Measurements from ENCODE around the gene DDX31.

DNA sequence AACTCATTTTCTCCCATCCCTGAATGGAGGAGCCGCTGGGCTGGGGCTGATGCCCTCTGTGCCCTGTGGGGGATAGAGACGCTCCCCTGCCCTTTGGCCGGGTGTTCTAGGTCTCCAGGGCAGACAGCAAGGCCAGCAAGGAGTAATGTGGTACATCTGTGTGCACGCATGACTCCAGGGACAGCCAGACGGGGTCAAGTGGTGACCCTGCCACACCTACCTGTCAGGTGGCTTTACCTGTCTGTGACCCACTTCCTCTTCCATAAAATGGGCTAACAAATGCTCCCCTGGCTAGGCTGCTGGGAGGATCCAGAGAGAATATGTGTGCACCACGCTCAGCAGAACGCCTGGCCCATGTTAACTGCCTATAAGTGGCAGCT lies 122.7 kb downstream of the DDX31 start:
- TF ChIP-seq, protein P1, sequence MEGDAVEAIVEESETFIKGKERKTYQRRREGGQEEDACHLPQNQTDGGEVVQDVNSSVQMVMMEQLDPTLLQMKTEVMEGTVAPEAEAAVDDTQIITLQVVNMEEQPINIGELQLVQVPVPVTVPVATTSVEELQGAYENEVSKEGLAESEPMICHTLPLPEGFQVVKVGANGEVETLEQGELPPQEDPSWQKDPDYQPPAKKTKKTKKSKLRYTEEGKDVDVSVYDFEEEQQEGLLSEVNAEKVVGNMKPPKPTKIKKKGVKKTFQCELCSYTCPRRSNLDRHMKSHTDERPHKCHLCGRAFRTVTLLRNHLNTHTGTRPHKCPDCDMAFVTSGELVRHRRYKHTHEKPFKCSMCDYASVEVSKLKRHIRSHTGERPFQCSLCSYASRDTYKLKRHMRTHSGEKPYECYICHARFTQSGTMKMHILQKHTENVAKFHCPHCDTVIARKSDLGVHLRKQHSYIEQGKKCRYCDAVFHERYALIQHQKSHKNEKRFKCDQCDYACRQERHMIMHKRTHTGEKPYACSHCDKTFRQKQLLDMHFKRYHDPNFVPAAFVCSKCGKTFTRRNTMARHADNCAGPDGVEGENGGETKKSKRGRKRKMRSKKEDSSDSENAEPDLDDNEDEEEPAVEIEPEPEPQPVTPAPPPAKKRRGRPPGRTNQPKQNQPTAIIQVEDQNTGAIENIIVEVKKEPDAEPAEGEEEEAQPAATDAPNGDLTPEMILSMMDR (IDR thresholded peaks at IDR 0.05): no peak
- TF ChIP-seq POLR2A (IDR thresholded peaks at IDR 0.05): no peak
